OCI-LY3 (cell line): ENCODE measurements around the gene BAD.

ENCODE experiments used
- CTCF ChIP-seq: fragments of 200-600, 300-600 bp; sonication (generic); IDR thresholded peaks from 2 replicates; pipeline ENCODE4 v1.5.1; 2014; ENCODE audit warnings: antibody characterized with exemption, low read length, low read depth
- EZH2phosphoT487 ChIP-seq: fragments of 200-600 bp; shearing (Covaris generic); IDR thresholded peaks from 2 replicates; pipeline ENCODE4 v1.6.1; 2018; ENCODE audit warnings: antibody characterized with exemption, mixed run types, low read depth

- TF ChIP-seq CTCF (no peak), EZH2phosphoT487 (no peak)
Observed at GRCh38 chr11:64233913-64234586, 50.4 kb downstream of the BAD start, which contains the start of gene VEGFB.
